Neural cell (in vitro differentiated cells): ENCODE data around the gene PRTN3.

Experiments used
- EZH2 ChIP-seq: fragments of 200-600, 300-800 bp; shearing (Covaris generic), sonication (generic); IDR thresholded peaks from 2 replicates; pipeline ENCODE4 v1.6.1; 2014; ENCODE audit warnings: antibody characterized with exemption, low read length, borderline replicate concordance, mild to moderate bottlenecking; ENCODE audit not compliant: insufficient read depth, poor library complexity, severe bottlenecking
- POLR2AphosphoS5 ChIP-seq: IDR thresholded peaks from 2 replicates; pipeline ENCODE4 v1.6.1; 2012
- SMC3 ChIP-seq: fragments of 450-650 bp; conservative IDR thresholded peaks from 2 replicates; pipeline ENCODE4 v1.6.1; 2014; ENCODE audit warnings: antibody characterized with exemption, mild to moderate bottlenecking, moderate library complexity; ENCODE audit not compliant: poor library complexity
- TAF1 ChIP-seq: IDR thresholded peaks from 2 replicates; pipeline ENCODE4 v1.6.1; 2012; ENCODE audit warnings: low read depth
- TF ChIP-seq, protein P1 (sequence below): fragments of 450-650 bp; IDR thresholded peaks from 2 replicates; pipeline ENCODE4 v1.5.1; 2014; ENCODE audit warnings: antibody characterized with exemption, mild to moderate bottlenecking, moderate library complexity; ENCODE audit not compliant: poor library complexity, severe bottlenecking

DNA sequence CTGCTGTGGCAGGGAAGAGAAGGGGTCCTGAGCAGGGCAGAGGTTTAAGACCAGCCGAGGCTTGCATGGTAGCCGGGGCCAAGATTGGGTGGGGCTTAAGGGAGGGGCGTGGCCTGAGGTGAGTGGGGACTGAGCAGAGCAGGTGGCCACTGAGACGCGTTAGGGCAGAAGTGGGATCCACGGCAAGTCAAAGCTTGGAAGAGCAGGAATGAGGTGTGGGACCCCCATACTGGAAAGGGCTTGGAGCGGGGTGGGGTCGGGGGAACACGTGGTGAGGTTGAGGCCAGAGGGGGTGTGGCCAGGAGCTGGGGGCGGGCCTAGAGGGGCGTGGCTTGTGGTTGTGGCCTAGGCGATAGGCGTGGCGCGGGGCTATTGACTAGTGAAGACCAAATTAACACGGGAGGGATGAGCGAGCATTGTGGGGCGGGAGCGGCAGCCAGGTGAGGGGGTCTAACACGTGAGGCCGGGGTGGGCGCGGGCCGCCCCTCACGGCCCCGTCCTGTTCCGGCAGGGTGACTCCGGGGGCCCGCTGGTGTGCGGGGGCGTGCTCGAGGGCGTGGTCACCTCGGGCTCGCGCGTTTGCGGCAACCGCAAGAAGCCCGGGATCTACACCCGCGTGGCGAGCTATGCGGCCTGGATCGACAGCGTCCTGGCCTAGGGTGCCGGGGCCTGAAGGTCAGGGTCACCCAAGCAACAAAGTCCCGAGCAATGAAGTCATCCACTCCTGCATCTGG lies 21.9 kb downstream of the PRTN3 start:
- TF ChIP-seq, protein P1, sequence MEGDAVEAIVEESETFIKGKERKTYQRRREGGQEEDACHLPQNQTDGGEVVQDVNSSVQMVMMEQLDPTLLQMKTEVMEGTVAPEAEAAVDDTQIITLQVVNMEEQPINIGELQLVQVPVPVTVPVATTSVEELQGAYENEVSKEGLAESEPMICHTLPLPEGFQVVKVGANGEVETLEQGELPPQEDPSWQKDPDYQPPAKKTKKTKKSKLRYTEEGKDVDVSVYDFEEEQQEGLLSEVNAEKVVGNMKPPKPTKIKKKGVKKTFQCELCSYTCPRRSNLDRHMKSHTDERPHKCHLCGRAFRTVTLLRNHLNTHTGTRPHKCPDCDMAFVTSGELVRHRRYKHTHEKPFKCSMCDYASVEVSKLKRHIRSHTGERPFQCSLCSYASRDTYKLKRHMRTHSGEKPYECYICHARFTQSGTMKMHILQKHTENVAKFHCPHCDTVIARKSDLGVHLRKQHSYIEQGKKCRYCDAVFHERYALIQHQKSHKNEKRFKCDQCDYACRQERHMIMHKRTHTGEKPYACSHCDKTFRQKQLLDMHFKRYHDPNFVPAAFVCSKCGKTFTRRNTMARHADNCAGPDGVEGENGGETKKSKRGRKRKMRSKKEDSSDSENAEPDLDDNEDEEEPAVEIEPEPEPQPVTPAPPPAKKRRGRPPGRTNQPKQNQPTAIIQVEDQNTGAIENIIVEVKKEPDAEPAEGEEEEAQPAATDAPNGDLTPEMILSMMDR: no peak
- no peak for TF ChIP-seq POLR2AphosphoS5
- TF ChIP-seq EZH2: no peak
- no peak for TF ChIP-seq TAF1
- TF ChIP-seq SMC3: no peak
